ENCODE data around the gene MEIS3. TPM values are rescaled to one million over a fixed set of nuclear protein-coding genes. Genes with fewer than 3 reads are reported as not detected.
A peak's percentile ranks its signal among the peaks of the same experiment; 100 is the strongest.

Gene MEIS3
- total and polyA plus RNA-seq, 8 donors, result 3.1 to 18.2 (median 12.8) TPM

- peaks cover 51 to 97% (median 96%) of the 10 kb centered on the region in 4 donors for H3K36me3 ChIP-seq
Observed at GRCh38 chr19:47363758-47364531, 55.4 kb downstream of the MEIS3 start.

GRCh38 chr19:47362321-47362720 is 57.0 kb downstream of the MEIS3 start:
- TF ChIP-seq POLR2A (IDR thresholded peaks at IDR 0.05), result no peak
- Histone ChIP-seq H3K27ac (no peak overlapping the region), H3K27me3 (no peaks in the 10 kb centered on the region), H3K9me3 (no peaks in the 10 kb centered on the region), H3K4me3 (no peak overlapping the region), H3K4me1 (no peaks in the 10 kb centered on the region), H3K36me3 (peaks cover 65 to 100% (median 100%) of the 10 kb centered on the region in 4 donors)
- WGBS, 5 donors, result 92 to 97% (median 97%) methylated on average over 21 of the region's 21 CpGs
- DNase-seq, result no peak
- intact Hi-C loops (cut with DNase I; ENCODE audit: low total_unique reads), result no loop called here

More at GRCh38 chr19:47363758-47364531, 55.4 kb downstream of the MEIS3 start:
- H3K4me1 ChIP-seq, result no peaks in the 10 kb centered on the region
- no peak overlapping the region for H3K4me3 ChIP-seq
- 84 to 90% (median 85%) methylated on average over 13 of the region's 13 CpGs for WGBS, 5 donors
- no peak for DNase-seq
- H3K27me3 ChIP-seq, result no peaks in the 10 kb centered on the region
- TF ChIP-seq EP300 (IDR thresholded peaks at IDR 0.05), result no peak
- no peak for TF ChIP-seq POLR2AphosphoS5 (IDR thresholded peaks at IDR 0.05)
- no peak for TF ChIP-seq POLR2A (IDR thresholded peaks at IDR 0.05)
- no peak for TF ChIP-seq CTCF (IDR thresholded peaks at IDR 0.05)
- no peaks in the 10 kb centered on the region for H3K9me3 ChIP-seq
- intact Hi-C loops (cut with DNase I; ENCODE audit: low total_unique reads), result no loop called here
- peak overlapping the region in 2 of 5 donors; percentile 18 to 56 for H3K27ac ChIP-seq

- no peak for TF ChIP-seq CTCF (IDR thresholded peaks at IDR 0.05)
- TF ChIP-seq POLR2A (IDR thresholded peaks at IDR 0.05), result no peak
- no peak for TF ChIP-seq EP300 (IDR thresholded peaks at IDR 0.05)
- TF ChIP-seq POLR2AphosphoS5 (IDR thresholded peaks at IDR 0.05), result no peak
- no peaks in the 10 kb centered on the region for H3K27me3 ChIP-seq
- no peak overlapping the region for H3K27ac ChIP-seq
- H3K9me3 ChIP-seq, result no peaks in the 10 kb centered on the region
- DNase-seq, result no peak
- 82 to 94% (median 90%) methylated on average over 6 of the region's 6 CpGs for WGBS, 5 donors
- intact Hi-C loops (cut with DNase I; ENCODE audit: low total_unique reads), result no loop called here
- peaks cover 93 to 100% (median 100%) of the 10 kb centered on the region in 4 donors for H3K36me3 ChIP-seq
- no peak overlapping the region for H3K4me3 ChIP-seq
- peaks cover 0 to 8% (median under 1%) of the 10 kb centered on the region in 4 donors for H3K4me1 ChIP-seq
Observed at GRCh38 chr19:47358936-47359335, 60.4 kb downstream of the MEIS3 start.

- DNase-seq, result no peak
- H3K36me3 ChIP-seq, result peaks cover 97 to 100% (median 100%) of the 10 kb centered on the region in 4 donors
- TF ChIP-seq EP300 (IDR thresholded peaks at IDR 0.05), result no peak
- no peak for TF ChIP-seq POLR2A (IDR thresholded peaks at IDR 0.05)
- TF ChIP-seq POLR2AphosphoS5 (IDR thresholded peaks at IDR 0.05), result no peak
- no peak for TF ChIP-seq CTCF (IDR thresholded peaks at IDR 0.05)
- no peaks in the 10 kb centered on the region for H3K27me3 ChIP-seq
- no peak overlapping the region for H3K27ac ChIP-seq
- 94 to 96% (median 95%) methylated on average over 13 to 28 of the region's 28 CpGs for WGBS, 5 donors
- no peak overlapping the region for H3K4me3 ChIP-seq
- no peaks in the 10 kb centered on the region for H3K9me3 ChIP-seq
- peaks cover 0 to 15% (median 8%) of the 10 kb centered on the region in 4 donors for H3K4me1 ChIP-seq
- intact Hi-C loops (cut with DNase I; ENCODE audit: low total_unique reads), result no loop called here
Observed at GRCh38 chr19:47357788-47358680, 61.3 kb downstream of the MEIS3 start.
